GM18858 (cell line): ENCODE measurements around the gene SVEP1.
"Not testable (repeated sequence)": the region's sequence is repeated elsewhere in the genome, so short reads cannot be mapped to it uniquely, and the experiment has no call there.

Source experiments
- ATAC-seq: cut with Tn5 transposase; IDR thresholded peaks from one replicate; pipeline ENCODE4 v1.9.1; 2021; ENCODE audit not compliant: unreplicated experiment

SVEP1 gene

DNA sequence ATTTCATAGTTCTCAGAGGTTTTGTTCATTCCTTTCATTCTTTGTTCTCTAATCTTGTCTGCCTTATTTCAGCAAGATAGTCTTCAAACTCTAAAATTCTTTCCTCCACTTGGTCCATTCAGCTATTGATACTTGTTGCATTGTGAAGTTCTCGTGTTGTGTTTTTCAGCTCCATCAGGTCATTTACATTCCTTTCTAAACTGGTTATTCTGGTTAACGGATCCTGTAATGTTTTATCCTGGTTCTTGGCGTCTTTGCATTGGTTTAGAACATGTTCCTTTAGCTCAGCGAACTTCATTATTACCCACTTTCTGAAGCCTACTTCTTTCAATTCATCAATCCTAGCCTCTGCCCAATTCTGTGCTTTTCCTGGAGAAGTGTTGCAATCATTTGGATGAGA, 196.8 kb downstream of the SVEP1 start:
- no peak for ATAC-seq

DNA sequence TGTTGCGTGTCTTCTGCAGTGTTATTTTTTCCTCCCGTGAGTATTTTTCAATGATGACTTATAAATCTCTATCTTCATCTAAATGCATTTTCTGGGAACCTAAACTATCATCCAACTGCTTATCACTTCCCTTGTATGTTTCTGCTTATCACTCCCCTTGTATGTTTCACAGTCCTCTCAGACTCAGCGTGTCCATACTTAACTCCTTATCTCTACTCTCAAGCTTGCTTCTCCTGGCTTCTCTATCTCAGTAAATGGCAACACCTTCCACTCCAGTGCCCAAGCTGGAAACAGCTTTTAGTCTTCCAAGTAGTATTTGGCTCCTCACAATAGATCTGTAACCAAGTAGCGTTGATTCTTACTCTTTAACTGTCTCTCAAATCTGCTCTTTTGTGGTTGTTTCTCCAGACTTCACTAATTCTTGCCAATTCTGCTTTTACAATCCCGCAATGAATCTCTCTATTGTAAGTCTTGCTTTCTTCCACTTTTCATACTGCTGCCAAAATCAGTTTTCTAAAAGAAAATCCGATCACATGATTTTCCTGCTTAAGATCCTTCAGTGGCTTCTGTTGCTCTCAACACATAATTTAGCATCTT, 208.0 kb downstream of the SVEP1 start:
- ATAC-seq, result no peak

DNA sequence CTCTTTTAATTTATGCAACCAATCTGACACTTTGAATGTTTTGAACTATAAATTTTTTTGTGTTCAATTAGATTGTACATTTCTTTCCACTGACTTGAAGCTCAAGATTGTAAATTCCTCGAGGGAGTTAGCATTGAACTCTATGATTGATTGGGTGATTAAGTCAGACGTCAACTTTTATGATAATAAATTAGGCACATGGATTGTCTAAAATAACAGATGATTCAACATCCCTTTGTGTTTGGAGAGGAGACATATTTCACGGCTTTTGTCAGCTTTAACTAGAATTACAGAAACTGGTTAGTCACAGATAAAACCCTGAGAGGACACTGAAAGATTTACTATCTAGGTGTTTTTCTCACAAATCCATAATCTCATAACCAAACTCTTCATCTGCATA, 209.2 kb downstream of the SVEP1 start:
- no peak for ATAC-seq

DNA sequence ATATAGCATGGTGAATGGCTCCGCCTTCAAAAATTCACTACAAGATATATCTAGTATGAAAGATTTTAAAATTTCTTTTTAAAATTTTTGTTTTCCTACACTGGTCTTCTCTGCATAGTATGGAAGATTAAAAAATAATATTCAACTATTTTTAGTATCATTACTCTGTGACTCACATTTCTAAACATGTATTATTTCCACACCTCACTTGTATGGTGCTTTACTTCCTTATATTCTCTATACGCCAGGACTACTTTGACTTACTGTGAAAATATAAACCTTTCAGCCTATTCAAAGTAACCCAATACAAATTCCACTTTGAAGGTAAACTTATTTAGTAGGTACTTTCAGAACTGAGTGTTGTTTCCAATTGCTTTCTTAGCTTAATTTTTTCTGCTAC, 215.1 kb downstream of the SVEP1 start:
- ATAC-seq, result no peak

DNA sequence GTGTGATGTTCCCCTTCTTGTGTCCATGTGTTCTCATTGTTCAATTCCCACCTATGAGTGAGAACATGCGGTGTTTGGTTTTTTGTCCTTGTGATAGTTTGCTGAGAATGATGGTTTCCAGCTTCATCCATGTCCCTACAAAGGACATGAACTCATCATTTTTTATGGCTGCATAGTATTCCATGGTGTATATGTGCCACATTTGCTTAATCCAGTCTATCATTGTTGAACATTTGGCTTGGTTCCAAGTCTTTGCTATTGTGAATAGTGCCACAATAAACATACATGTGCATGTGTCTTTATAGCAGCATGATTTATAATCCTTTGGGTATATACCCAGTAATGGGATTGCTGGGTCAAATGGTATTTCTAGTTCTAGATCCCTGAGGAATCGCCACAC, 220.5 kb downstream of the SVEP1 start:
- not testable (repeated sequence) for ATAC-seq

DNA sequence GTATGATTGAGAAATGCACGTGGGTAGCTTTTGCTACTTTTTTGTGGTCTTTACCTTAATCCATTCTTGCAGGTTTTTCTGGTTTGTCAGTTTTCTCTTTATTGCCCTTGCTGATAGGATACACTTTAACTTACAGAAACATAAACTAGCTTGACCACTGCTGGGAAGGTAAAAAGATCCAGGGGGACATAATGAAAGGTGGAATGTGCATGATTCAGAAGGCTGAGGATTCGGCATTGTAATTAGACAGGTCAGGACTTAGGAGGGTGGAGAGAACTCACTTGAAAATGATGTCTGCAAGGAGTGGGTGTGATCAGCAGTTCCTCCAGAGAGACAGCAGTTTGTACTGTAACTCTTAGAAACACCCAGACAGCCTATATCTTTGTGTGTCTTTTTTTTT, 222.0 kb downstream of the SVEP1 start:
- no peak for ATAC-seq

DNA sequence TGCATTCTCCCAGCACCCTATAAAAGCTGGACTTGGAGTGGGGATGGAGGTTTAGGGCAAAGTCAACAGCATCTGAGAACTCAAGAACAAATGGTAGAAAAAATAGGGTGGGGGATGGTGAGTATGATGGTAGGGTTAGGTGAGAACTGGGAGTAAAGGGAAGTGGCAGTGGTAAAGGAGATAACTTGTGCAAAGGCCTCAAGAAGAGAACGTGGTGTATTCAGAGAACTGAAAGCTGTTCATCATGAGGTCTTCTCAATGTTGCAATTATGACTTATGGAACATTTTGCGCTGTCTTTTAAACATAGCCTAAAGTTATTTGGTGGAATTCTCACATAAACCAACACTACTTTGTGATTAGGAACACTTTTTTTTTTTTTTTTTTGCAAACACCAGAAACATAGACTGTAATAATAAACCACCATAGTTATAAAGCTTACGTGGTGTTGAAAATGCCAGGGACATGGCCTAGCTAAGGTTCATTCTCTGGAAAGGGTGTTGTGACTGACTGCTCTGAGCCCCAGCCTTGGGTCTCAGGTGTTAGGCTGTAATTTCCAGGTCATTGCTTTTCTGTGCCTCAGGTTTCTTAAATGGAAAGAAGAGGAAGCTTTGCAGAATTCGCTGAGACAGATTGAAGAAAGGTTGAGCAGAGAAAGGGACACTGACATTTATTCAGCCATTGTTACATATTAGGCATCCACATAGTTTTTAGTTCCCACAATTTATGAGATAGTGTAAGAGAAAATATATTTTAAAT, 222.7 kb downstream of the SVEP1 start:
- ATAC-seq, result no peak

DNA sequence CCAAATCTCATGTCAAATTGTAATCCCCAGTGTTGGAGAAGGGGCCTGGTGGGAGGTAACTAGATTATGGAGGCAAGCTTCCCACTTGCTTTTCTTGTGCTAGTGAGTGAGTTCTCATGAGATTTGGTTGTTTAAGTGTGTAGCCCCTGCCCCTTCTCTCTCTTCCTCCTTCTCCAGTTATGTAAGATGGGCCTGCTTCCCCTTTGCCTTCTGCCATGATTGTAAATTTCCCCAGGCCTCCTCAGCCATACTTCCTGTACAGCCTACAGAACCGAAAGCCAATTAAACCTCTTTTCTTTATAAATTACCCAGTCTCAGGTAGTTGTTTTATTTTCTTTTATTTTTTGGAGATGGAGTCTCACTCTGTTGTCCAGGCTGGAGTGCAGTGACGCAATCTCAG, 223.6 kb downstream of the SVEP1 start:
- no peak for ATAC-seq

DNA sequence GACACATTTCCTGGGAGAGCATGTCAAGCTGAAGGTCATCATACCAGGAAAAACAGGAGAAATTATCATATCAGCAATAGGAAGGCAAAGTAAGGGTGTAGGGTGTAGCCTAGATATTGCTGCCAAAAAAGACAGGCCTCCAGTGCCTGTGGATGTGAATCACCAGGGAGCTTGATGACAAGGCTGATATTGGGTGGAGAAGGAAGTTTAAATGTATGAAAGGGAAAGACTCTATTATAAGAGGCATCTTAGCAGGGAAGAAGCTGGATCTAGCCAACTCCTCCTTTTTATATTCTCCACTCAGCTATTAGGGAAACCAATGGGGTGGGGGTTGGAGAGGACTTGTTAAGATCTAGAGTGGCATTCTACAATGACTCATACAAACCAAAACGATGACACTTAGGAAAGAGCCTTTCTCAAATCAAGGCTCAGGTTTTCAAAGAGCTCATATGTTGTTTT, 228.5 kb downstream of the SVEP1 start:
- ATAC-seq, result no peak

DNA sequence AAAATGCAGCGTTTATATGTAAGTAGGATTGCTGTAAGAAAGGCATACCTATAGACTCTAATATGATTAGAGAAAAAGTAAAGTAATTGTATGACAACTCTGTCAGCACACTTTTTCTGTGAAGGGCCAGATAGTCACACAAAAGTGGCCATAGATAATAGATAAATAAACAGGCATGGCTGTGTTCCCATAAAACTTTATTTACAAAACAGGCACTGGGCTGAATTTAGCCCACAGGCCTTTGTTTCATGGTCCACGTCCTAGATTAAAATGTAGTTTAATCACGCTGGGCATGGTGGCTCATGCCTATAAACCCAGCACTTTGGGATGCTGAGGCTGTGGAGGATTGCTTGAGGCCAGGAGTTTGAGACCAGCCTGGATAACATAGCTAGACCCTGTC, 233.2 kb downstream of the SVEP1 start:
- no peak for ATAC-seq

DNA sequence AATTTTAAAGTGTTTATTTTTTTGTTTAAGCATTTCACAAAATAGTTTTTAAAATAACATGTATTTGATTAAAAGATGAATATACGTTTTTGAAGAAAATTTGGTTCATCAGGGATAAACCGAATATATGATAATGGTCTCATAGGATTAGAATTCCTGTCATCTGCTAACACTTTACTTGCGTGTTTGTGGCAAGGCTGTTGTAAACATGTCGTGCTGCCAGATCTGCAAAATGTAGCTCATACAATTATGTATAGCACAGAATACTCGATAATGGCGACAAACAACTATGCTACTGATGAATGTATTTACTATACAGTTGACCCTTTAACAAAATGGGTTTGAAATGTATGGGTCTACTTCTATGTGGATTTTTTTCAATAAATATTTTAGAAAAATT, 234.7 kb downstream of the SVEP1 start:
- no peak for ATAC-seq

DNA sequence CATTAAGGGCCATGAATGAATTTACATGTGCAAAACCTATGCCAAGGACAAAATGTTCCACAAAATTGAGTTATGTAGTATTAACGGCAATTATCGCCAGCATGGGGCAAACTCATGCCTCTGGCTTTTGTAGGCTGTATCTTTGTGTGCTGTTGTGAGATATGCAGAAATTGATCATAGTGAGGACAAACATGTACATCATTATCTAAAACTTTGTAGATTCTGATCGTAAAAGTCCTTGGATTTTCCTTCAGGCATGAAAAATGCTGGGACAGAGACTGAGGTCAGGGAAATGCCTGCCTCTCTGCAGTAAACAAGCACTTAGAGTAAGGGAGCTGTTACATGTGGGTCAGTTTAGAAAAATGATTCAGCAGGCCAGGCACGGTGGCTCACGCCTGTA, 236.0 kb downstream of the SVEP1 start:
- no peak for ATAC-seq

DNA sequence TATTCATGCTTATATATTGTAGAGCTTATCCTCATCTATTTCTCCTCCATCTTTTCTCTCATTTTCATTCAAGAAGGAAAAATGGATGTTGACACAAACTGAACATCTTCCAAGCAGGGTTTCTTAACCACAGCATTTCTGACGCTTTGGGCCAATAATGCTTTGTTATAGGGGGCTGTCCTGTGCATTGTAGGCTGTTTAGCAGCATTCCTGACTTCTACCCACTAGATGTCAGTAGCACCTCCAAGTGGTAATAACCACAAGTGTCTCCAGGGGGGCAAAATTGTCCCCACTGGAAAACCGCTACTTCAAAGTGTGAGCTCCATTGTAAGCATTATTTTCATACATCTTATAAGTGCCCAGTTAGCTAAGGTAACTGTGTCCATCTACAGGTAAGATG, 239.2 kb downstream of the SVEP1 start:
- no peak for ATAC-seq

DNA sequence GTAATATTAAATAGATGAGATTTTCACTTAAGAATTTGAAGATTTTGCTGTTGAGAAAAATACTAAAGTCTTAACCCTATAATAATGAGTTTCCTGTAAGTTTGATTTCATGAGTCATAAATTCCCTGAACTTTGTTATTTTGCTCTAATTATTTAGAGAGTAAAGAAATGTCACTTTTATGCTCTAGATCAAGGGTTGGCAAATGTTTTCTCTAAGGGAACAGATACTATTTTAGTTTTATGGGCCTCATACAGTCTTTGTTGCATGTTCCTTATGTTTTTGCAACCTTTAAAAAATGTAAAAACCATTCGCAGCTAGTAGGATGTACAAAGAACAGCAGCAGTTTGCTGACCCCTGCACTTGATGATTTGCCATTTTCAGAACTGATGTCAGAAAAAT, 241.4 kb downstream of the SVEP1 start:
- ATAC-seq, result no peak

DNA sequence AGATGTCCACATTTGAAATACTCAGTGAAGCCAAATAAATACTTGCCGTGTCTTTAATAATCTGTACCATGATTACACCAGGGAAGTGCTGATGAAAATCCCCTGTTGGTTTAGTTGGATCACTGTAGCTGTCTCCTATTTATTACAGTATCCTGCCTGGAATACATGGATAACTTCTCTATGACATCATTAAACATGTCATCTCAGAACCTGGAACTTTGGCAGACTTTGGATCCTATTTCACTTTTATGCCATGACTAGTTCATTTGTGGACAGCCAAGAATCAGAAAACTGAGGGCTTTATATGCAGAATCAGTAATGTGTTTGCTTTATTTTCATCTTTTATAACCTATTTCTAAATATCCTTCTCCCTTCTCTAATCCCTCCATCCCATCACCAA, 241.8 kb downstream of the SVEP1 start, which contains the start of gene TXNDC8:
Gene TXNDC8, minus strand, starts transcription at position 137 of the 400 bp plus-strand sequence.
- no peak for ATAC-seq

DNA sequence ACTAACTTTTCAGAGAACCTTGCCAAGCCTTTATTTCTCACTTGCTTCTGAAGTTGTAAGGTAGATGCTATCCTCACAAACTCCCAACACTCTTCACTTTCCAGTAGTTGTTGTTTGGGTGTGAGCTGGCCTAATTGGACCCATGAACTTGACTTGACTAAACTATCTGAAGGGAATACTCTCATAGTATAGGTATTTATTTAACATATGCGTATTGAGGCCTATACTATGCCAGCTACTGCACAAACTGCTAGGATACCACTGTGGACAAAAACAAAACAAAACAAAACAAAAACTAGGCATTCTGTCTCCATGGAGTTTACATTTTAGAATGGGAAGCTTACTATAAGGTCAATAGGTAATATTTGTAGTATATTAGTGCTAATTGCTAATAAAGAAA, 243.2 kb downstream of the SVEP1 start:
- no peak for ATAC-seq

DNA sequence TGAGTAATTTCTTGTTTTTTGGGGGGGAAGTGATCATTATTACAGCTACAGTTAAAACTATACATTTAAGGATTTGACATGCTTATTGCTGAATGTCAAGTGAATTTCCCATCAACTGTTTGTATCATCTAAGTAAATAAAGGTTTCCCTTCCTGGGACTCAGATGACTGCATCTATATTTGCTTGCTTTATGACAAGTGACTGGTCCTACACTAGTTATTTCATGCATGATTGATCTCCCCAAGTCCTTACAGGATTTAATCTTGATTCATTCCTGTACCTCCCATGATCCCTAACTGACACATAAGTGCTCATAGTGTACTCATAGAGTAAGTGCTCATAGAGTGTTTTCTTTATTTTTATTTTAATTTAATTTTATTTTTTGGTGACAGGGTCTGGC, 244.7 kb downstream of the SVEP1 start:
- no peak for ATAC-seq

DNA sequence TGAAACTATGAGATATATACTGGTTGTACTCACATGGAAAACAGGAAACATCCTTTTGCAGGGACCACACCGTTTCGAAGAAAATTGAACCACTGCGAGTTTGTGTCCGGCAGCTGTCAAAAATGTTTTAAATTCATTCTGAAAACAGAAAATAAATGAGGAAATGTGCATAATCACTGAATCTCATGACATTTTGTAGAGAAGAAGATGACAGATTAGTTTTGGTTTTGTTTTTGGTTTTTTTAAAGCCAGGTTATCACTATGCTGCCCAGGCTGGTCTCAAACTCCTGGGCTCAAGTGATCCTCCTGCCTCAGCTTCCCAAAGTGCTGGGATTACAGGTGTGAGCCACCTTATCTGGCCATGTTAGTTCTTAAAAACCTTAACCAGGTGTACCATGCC, 245.4 kb downstream of the SVEP1 start:
- peak; percentile 67 for ATAC-seq

DNA sequence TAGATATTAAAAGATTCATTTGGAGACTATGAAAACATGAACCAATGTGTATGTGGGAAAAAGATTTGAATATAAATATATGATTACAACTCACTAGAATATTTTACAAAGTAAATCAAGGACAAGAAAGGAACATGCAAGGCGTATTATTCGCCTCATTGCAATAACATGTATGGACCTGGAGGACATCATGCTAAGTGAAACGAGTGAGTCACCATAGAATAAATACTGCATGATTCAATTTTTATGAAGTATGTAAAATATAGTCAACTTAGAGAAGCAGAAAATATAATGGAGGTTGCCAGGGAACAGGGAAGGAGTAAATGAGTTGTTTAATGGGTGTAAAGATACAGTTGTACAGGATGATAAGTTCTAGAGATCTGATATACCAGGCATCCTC, 246.8 kb downstream of the SVEP1 start:
- no peak for ATAC-seq

DNA sequence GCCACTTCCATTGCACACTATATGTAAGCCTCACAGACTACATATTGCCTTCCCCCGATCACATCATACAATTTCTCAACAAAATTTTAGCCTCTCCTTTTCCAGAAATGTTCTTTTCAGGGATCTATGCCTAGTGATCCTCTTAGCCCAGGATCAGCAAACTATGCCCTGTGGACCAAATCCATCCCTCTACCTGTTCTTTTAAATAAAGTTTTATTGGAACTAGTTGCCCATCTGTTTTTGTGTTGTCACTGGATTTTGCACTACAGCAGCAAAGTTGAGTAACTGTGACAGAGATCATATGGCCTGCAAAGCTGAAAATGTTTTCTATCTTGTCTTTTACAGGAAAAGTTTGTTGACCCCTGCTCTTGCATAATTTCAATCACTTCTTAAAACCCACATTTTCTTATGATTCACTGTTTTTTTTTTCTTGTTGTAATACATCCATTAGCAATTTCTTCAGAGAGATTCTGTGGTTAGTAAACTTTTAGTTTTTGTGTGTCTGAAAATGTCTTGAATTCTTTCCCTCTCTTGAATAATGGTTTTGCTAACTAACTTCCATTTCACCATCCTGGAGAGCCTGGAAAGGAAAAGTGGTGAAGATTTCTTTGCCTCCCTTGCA, 248.9 kb downstream of the SVEP1 start:
- ATAC-seq, result no peak

DNA sequence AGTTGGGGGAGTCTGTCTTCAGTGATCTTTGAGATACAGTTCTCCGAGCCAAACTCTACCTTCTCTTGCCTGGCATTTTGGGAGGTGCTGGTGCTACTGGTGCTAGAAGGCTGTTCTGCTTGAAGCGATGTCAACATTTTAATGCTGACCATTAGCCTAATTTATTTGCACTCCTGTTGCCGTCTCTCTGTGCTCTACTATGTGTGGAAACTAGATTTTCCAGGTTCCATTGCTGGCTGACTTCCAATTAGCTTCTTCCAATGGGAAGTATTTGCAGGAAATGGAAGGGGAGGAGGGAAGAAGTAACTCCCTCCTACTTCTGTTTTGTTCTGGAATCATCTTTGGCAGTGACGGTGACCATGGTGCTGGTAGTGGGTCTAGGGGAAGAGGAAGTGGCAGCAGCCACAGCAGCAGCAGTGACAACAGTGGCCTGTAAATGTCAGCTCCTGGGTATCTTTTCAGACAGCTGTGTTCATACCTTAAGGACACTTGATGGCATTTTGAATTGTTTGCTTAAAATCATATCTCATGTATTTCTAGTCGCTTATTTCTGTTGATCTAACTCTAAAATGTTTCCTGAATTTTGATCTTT, 249.8 kb downstream of the SVEP1 start:
- no peak for ATAC-seq

DNA sequence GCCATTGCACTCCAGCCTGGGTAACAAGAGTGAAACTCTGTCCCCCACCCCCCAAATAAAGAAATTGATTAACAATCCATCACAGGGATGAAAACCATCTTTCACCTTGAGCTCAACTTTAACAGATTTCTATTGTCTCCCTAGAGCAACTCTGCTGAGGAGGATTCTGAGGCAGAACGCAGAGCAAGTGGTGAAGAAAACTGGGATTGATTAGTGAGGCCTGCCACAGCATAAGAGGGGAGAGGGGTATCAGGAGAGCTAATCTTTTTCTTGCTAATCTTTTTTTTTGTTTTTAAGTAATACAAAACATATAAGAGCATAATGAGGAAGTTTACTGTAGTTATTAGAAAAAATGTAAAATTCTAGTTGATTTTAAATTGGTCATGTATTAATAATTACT, 250.8 kb downstream of the SVEP1 start:
- no peak for ATAC-seq
